ENCODE data around the gene ZNF853. TPM values are rescaled to one million over a fixed set of nuclear protein-coding genes. Genes with fewer than 3 reads are reported as not detected.

ZNF853 gene
- total RNA-seq, 1 experiment from 2014 or later = 1.4 TPM

- in situ Hi-C loops (cut with HindIII; ENCODE audit: low pct_unique_long_range_greater_than_20kb, low sequenced_read_pairs) (no loop called here), intact Hi-C loops (cut with micrococcal nuclease; ENCODE audit: unreplicated experiment) (no loop called here)
- peaks cover 8% of the 10 kb centered on the region for H3K4me1 ChIP-seq (ENCODE audit: control insufficient read depth, insufficient read depth, low read length)
- no peaks in the 10 kb centered on the region; the same call in none of the 2 replicates for H3K36me3 ChIP-seq (ENCODE audit: control insufficient read depth, insufficient read depth, low read length)
- H3K9me3 ChIP-seq (ENCODE audit: control insufficient read depth, insufficient read depth, low read depth, low read length) = no peaks in the 10 kb centered on the region
- TF ChIP-seq, protein P1, sequence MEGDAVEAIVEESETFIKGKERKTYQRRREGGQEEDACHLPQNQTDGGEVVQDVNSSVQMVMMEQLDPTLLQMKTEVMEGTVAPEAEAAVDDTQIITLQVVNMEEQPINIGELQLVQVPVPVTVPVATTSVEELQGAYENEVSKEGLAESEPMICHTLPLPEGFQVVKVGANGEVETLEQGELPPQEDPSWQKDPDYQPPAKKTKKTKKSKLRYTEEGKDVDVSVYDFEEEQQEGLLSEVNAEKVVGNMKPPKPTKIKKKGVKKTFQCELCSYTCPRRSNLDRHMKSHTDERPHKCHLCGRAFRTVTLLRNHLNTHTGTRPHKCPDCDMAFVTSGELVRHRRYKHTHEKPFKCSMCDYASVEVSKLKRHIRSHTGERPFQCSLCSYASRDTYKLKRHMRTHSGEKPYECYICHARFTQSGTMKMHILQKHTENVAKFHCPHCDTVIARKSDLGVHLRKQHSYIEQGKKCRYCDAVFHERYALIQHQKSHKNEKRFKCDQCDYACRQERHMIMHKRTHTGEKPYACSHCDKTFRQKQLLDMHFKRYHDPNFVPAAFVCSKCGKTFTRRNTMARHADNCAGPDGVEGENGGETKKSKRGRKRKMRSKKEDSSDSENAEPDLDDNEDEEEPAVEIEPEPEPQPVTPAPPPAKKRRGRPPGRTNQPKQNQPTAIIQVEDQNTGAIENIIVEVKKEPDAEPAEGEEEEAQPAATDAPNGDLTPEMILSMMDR (IDR thresholded peaks at IDR 0.05) = no peak
- TF ChIP-seq POLR2AphosphoS5 (IDR thresholded peaks at IDR 0.05; ENCODE audit: low read depth, low read length) = no peak
- TF ChIP-seq REST (IDR thresholded peaks at IDR 0.05; ENCODE audit: insufficient read depth in 1 of 2, low read depth in 2 of 2, low read length in 1 of 2) = no peak
- TF ChIP-seq SIN3A (IDR thresholded peaks at IDR 0.05; ENCODE audit: borderline replicate concordance, insufficient read depth, low read depth, low read length) = no peak
- TF ChIP-seq TCF7L2 (IDR thresholded peaks at IDR 0.05; ENCODE audit: low read depth, low read length) = no peak
- POLR2A ChIA-PET = no interaction called here
- ATAC-seq (no peak), DNase-seq (ENCODE audit: low read depth, low spot score) (no peak)
- H3K27ac ChIP-seq (ENCODE audit: low read length) = peak overlapping the region; percentile 40
- H3K4me3 ChIP-seq (ENCODE audit: low read depth in 2 of 2, low read length in 2 of 2) = peak overlapping the region in 1 of 2 experiments; percentile 38; a peak in 2 of 4 replicates
- CTCF ChIA-PET = interaction anchor here (1.3 kb wide), 1 partner anchor 74 kb away, joined by 3 read pairs; no protein-coding TSS in a partner anchor
- no peaks in the 10 kb centered on the region for H3K27me3 ChIP-seq (ENCODE audit: control insufficient read depth, insufficient read depth, low read length)
- BruUV-seq (replicated peaks) = no TSS peak
These were observed 26.1 kb upstream of the ZNF853 start for GRCh38 chr7:6589151-6589828.

DNA sequence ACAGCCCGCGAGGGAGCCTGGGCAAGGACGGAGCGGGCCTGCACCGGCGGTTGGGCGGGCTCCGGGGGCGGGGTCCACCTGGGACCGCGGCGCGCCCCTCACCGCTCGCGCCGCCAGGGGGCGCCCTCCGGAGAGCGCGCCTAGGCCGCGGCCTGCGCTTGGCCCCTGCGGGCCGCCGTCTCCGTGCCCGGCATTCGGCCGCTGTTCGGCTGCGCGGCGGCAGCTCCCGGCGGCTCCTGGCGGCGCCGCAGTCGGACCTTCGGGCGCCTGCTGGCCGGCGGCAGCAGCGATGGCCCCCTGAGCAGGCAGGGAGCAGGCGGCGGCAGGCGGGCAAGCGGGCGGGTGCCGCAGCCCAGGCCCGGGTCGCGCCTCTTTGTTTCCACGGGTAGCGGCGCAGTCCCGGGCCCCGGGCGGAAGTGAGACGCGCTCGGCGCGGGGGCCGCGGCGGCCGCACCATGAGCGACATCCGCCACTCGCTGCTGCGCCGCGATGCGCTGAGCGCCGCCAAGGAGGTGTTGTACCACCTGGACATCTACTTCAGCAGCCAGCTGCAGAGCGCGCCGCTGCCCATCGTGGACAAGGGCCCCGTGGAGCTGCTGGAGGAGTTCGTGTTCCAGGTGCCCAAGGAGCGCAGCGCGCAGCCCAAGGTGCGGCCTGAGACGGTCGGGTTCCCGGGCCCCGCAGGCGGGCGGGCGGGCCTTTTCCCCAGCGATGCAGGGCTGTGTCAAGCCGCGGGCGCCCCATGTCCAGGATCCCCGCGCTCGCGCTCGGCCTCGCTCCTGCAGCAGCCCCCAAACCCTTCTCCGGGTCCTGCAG, 25.4 kb upstream of the ZNF853 start, which contains the start of gene INTS15:
TSS of gene INTS15 (plus strand) at position 193 of the 816 bp plus-strand sequence. CDS start at position 456, 263 bp downstream.
- ChIA-PET CTCF (interaction anchor here (1.3 kb wide), 1 partner anchor 74 kb away, joined by 3 read pairs; no protein-coding TSS in a partner anchor), POLR2A (no interaction called here)
- H3K36me3 ChIP-seq (ENCODE audit: control insufficient read depth, insufficient read depth, low read length) = peaks cover 3% of the 10 kb centered on the region
- ATAC-seq (peak; percentile 97), DNase-seq (ENCODE audit: low read depth, low spot score) (no peak)
- peaks cover 8% of the 10 kb centered on the region for H3K4me1 ChIP-seq (ENCODE audit: control insufficient read depth, insufficient read depth, low read length)
- no peaks in the 10 kb centered on the region for H3K9me3 ChIP-seq (ENCODE audit: control insufficient read depth, insufficient read depth, low read depth, low read length)
- BruUV-seq (replicated peaks) = no TSS peak
- H3K4me3 ChIP-seq (ENCODE audit: low read depth in 2 of 2, low read length in 2 of 2) = peak within 1 kb of the TSS; percentile 66 to 90
- peak; percentile 98 for TF ChIP-seq POLR2AphosphoS5 (IDR thresholded peaks at IDR 0.05; ENCODE audit: low read depth, low read length)
- TF ChIP-seq TCF7L2 (IDR thresholded peaks at IDR 0.05; ENCODE audit: low read depth, low read length) = no peak
- TF ChIP-seq SIN3A (IDR thresholded peaks at IDR 0.05; ENCODE audit: borderline replicate concordance, insufficient read depth, low read depth, low read length) = peak; percentile 92; the same call in 1 of the 2 replicates
- peak in 1 of 2 experiments; percentile 28; a peak in 1 of 4 replicates for TF ChIP-seq REST (IDR thresholded peaks at IDR 0.05; ENCODE audit: insufficient read depth in 1 of 2, low read depth in 2 of 2, low read length in 1 of 2)
- TF ChIP-seq, protein P1 (IDR thresholded peaks at IDR 0.05) = peak; percentile 100
- in situ Hi-C loops (cut with HindIII; ENCODE audit: low pct_unique_long_range_greater_than_20kb, low sequenced_read_pairs) = no loop called here
- H3K27ac ChIP-seq (ENCODE audit: low read length) = peak within 1 kb of the TSS; percentile 78
- intact Hi-C loops (cut with micrococcal nuclease; ENCODE audit: unreplicated experiment) = no loop called here
- no peaks in the 10 kb centered on the region for H3K27me3 ChIP-seq (ENCODE audit: control insufficient read depth, insufficient read depth, low read length)
